NCI-H2081 treated with DMSO at 0.1 percent for 48 hours (cell line): ENCODE results near the gene ABCB4.
"Not testable (repeated sequence)": the region's sequence is repeated elsewhere in the genome, so short reads cannot be mapped to it uniquely, and the experiment has no call there.

Experiments used
- DNase-seq: peaks from one replicate; lab custom pipeline; 2025; lab: John Stamatoyannopoulos, UW

ABCB4 gene

DNA sequence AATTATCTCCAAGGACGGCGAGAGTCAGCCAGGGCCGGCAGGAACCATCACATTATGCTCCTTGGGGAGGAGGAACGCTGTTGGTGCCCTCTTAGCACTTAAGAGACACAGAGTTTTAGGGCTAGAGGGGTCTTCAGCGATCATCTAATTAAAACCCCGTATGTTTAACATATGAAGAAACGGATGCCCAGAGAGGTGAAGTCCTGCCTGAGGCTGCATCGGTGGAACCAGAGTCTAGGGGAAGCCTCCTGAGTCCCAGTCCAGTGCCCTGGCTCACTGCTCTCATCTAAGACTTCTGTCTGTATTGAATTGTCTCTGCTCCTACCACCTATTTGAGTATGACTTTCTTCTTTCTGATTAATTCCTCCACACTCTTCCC lies 688 bp upstream of the ABCB4 start:
- no peak for DNase-seq

- no peak for DNase-seq
Observed at GRCh38 chr7:87474533-87475358, 734 bp downstream of the ABCB4 start.

DNA sequence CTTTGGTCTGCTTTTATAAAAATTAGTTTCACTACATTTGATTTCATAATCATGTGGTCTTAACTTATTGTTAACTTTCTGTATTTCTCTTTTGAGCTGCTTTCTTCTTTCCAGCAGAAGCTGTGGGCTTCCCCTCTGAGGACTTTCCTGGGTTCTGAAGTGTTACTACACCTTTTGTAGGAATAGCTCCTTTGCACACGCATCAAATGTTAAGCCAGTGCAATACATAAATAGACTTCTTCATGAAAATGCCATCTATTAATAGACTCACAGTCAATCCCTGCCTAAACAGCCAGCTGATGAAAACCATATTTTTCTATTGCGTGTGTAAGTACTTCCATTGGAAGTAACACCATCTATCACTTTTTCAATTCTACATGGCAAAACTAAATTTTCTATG lies 1.5 kb downstream of the ABCB4 start:
- no peak for DNase-seq

DNA sequence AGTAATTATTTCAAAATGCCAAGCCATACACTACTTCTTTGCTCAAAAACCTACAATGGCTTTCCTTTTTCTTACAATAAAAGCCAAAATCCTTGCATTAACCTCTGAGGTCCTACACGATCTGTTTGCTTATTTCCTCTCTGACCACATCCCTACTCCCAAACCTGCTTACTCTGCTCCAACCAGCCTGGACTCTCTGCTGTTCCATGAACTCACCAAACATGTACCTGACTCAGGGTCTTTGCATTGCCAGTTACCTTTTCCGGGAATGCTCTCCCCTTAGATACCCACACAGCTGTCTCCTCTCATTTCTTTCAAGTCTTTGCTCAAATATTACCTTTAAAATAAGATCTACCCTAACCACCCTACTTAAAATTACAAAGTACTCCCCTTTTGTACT lies 2.3 kb downstream of the ABCB4 start:
- no peak for DNase-seq

DNA sequence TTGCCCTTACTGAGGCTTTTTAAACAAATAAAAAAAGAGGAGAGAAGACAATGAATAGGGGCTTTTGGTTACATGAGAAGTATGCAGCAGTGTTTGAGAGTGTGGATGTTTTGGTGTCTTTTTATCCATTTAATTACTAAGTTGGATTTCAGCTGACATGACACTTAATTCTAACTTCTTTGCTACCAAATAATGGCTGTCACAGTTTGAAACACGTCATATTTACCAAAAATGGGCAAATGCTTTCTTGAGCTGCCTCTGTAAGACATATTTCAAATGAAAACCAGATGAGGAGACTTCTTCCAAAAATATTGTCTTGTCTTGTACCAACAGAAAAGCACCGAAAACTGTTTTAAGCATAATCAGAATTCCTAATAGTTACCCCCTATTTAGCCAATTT lies 4.0 kb downstream of the ABCB4 start:
- no peak for DNase-seq

DNA sequence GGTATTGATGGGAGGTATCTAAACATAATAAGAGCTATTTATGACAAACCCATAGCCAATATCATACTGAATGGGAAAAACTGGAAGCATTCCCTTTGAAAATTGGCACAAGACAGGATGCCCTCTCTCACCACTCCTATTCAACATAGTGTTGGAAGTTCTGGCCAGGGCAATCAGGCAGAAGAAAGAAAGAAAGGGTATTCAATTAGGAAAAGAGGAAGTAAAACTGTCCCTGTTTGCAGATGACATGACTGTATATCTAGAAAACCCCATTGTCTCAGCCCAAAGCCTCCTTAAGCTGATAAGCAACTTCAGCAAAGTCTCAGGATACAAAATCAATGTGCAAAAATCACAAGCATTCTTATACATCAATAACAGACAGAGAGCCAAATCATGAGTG lies 6.3 kb downstream of the ABCB4 start:
- DNase-seq = not testable (repeated sequence)

- not testable (repeated sequence) for DNase-seq
Observed at GRCh38 chr7:87465534-87465880, 10.0 kb downstream of the ABCB4 start.

- not testable (repeated sequence) for DNase-seq
Observed at GRCh38 chr7:87464830-87465533, 10.5 kb downstream of the ABCB4 start.

GRCh38 chr7:87463982-87464381 lies 11.5 kb downstream of the ABCB4 start:
- no peak for DNase-seq

DNA sequence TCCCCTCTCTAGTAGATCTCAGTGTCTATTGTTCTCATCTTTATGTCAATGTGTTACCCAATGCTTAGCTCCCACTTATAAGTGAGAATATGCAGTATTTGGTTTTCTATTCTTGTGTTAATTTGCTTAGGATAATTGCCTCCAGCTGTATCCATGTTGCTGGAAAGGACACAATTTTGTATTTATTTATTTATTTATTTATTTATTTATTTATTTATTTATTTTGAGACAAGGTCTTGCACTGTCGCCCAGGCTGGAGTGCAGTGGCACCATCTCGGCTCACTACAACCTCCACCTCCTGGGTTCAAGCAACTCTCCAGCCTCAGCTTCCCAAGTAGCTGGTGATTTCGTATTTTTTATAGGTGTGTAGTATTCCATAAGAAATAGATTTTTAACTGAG lies 15.0 kb downstream of the ABCB4 start:
- not testable (repeated sequence) for DNase-seq

DNA sequence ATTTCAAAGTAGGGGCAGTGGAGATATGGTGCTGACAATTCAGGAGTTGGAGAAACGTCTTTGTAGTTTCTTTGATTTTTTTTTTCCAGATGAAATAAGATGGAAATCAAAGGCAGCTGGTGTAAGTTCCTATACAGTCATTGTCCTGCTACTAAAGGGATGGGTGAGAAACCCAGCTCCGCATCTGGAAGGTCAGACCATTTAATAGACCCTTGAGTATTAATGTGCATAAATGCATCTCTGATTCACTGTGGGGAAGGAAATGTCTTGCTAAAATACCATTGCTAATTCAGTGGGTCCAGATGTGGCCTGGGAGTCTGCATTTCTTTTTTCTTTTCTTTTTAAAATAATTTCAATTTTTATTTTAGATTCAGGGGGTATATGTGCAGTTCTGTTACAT lies 15.5 kb downstream of the ABCB4 start:
- DNase-seq = no peak

- no peak for DNase-seq
Observed at GRCh38 chr7:87458148-87458547, 17.3 kb downstream of the ABCB4 start.

DNA sequence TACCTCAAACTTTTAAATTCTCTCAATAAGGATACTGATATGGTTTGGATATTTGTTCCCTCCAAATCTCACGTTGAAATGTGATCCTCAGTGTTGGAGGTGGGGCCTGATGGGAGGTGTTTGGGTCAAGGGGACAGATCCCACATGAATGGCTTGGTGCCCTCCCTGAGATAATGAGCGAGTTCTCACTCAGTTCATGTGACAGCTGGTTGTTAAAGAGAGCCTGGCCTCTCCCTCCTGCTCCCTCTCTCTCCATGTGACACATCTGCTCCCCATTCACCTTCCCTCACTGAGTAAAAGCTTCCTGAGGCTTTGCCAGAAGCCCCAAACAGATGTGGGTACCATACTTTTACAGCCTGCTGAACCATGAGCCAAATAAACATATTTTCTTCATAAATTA lies 19.2 kb downstream of the ABCB4 start:
- no peak for DNase-seq

- no peak for DNase-seq
Observed at GRCh38 chr7:87452279-87452678, 23.2 kb downstream of the ABCB4 start.

GRCh38 chr7:87451187-87451586 lies 24.3 kb downstream of the ABCB4 start:
- no peak for DNase-seq

- no peak for DNase-seq
Observed at GRCh38 chr7:87450706-87451105, 24.8 kb downstream of the ABCB4 start.

GRCh38 chr7:87448388-87448787 lies 27.1 kb downstream of the ABCB4 start:
- peak; percentile 71 for DNase-seq

GRCh38 chr7:87447116-87447635 lies 28.3 kb downstream of the ABCB4 start:
- no peak for DNase-seq

DNA sequence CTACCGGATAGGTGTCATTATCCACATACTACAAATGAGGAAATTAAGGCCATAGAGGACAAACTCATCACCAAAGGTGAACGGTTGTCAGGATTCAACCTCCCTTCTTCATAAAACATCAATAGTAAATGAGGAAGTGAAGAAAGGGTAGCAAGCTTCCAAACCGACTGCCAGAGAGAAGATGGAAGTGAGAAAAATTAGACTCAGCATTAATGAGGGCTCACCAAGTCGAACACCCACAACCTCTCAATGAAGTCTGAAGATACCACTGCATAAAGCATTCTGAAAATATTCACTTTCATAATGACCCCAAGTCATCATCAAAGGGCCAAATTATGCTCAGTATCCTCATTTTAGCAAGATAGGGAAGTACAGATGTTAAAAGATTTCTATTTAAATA lies 29.6 kb downstream of the ABCB4 start:
- no peak for DNase-seq

- no peak for DNase-seq
Observed at GRCh38 chr7:87435546-87435945, 39.9 kb downstream of the ABCB4 start.

DNA sequence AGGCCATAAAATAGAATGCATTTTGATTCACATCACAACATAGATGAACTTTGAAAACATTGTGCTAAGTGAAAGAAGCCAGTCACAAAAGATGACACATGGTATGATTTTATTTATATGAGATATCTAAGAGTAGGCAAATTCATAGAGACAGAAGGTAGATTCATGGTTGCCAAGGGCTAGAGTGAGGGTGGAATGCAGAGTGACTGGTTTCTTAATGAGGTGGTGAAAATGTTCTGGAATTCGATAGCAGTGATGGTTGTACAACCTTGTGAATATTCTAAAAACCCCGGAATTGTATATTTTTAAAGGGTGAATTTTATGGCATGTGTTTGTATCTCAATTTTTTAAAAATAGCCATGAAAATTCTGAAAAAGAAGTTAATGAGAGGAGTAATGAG lies 42.9 kb downstream of the ABCB4 start:
- DNase-seq = no peak

DNA sequence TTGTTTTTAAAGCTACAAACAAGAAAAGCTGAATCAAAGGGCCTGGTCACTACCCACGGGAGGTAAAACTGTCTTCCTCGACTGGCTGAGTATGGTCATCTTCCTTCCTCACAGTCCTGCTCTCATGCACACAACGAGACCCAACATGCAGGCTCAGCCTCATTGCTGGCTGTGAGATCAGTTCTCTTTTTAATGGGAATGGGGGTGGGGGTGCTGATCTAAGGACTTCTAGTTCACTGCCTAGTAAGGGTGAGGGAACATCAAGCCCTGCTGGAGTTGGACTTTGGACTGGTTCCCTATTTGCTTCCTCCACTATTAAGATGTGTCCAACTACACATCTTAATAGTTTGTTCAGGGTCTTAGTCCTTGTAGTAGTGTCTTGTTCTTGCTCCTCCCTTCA lies 48.2 kb downstream of the ABCB4 start:
- no peak for DNase-seq

DNA sequence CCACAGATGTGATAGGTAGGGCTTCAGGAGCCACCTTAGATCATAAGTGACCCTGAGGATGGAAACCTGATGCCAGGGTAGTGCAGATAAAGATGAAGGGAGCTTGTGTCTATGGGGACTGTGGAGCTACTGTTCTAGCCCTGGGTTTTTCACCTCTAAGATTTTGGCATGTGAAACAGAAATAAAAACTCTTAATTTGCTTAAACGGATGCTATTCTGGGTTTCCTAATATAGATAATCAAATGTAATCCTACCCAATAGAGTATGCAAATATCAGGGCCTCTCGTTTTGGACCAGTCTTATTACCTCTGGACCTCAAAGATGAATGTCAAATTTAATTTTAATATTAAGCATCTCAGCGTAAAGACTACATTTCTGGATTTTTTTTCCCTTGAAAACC lies 49.3 kb downstream of the ABCB4 start:
- no peak for DNase-seq

- no peak for DNase-seq
Observed at GRCh38 chr7:87424075-87424474, 51.4 kb downstream of the ABCB4 start.
